Thoracic aorta (tissue), 2 donors: ENCODE results near the gene ARHGEF28. TPM values are rescaled to one million over a fixed set of nuclear protein-coding genes. Genes with fewer than 3 reads are reported as not detected.

ENCODE experiments used
- ATAC-seq: fragments of 150-250 bp; one replicate; pipeline ENCODE4 v1.8.0; 2017; ENCODE audit warnings: low read depth; ENCODE audit not compliant: insufficient number of reproducible peaks, low FRiP score
- DNase-seq: peaks from one replicate; pipeline ENCODE4 v3.0.0-alpha.2; 2020; ENCODE audit warnings: low spot score
- H3K27ac ChIP-seq, 2 donors: fragments of 200-600 bp; sonication (generic); 1 replicate in 1 of 2; 2 replicates in 1 of 2; pipeline ENCODE4 v1.5.1; 2016; ENCODE audit warnings: mild to moderate bottlenecking in 2 of 2, moderate library complexity in 2 of 2
- H3K27me3 ChIP-seq: fragments of 200-600 bp; sonication (generic); replicated peaks from 2 replicates; pipeline ENCODE4 v1.6.0; 2016; ENCODE audit warnings: mild to moderate bottlenecking; ENCODE audit not compliant: insufficient read depth
- H3K36me3 ChIP-seq: fragments of 200-600 bp; sonication (generic); one replicate; pipeline ENCODE4 v1.5.1; 2016
- H3K4me1 ChIP-seq, 2 donors: fragments of 200-600 bp; sonication (generic); 1 replicate in 1 of 2; 2 replicates in 1 of 2; pipeline versions ENCODE4 v1.5.1 to v1.6.0; 2016; ENCODE audit warnings: low read depth in 2 of 2, mild to moderate bottlenecking in 1 of 2; ENCODE audit not compliant: control insufficient read depth in 1 of 2
- H3K4me3 ChIP-seq: fragments of 200-600 bp; sonication (generic); 2 replicates; pipeline ENCODE4 v1.5.1; 2016; ENCODE audit warnings: mild to moderate bottlenecking
- H3K9me3 ChIP-seq: fragments of 200-600 bp; sonication (generic); 2 replicates; pipeline ENCODE4 v1.5.1; 2016
- CTCF ChIP-seq: fragments of 200-600 bp; sonication (generic); IDR thresholded peaks from one replicate; pipeline ENCODE4 v1.5.1; 2019; ENCODE audit warnings: antibody characterized with exemption
- total RNA-seq, 2 donors: library from RNA; depleted of rRNA; stranded (reverse); fragments of >200 nt; gene quantifications; one replicate each; pipeline versions ENCODE4 v1.1.0 to v1.2.3, GENCODE V29; 2016

ARHGEF28 gene
- total RNA-seq, 2 donors from 2014 or later: 35.5 to 40.8 TPM

GRCh38 chr5:73893813-73894212, 267.8 kb downstream of the ARHGEF28 start:
- Histone ChIP-seq H3K27me3 (no peaks in the 10 kb centered on the region), H3K36me3 (no peaks in the 10 kb centered on the region), H3K9me3 (no peaks in the 10 kb centered on the region), H3K27ac (no peak overlapping the region), H3K4me1 (no peaks in the 10 kb centered on the region), H3K4me3 (no peak overlapping the region)
- ATAC-seq: no peak
- no peak for TF ChIP-seq CTCF
- no peak for DNase-seq

GRCh38 chr5:73894860-73895259, 268.9 kb downstream of the ARHGEF28 start:
- ATAC-seq: no peak
- H3K4me1 ChIP-seq: no peaks in the 10 kb centered on the region
- no peak for DNase-seq
- H3K9me3 ChIP-seq: no peaks in the 10 kb centered on the region
- H3K27ac ChIP-seq: no peak overlapping the region
- no peak for TF ChIP-seq CTCF
- no peaks in the 10 kb centered on the region for H3K27me3 ChIP-seq
- no peak overlapping the region for H3K4me3 ChIP-seq
- no peaks in the 10 kb centered on the region for H3K36me3 ChIP-seq

GRCh38 chr5:73895471-73895870, 269.5 kb downstream of the ARHGEF28 start:
- Histone ChIP-seq H3K36me3 (no peaks in the 10 kb centered on the region), H3K9me3 (no peaks in the 10 kb centered on the region), H3K27me3 (no peaks in the 10 kb centered on the region), H3K4me1 (no peaks in the 10 kb centered on the region), H3K27ac (no peak overlapping the region), H3K4me3 (no peak overlapping the region)
- TF ChIP-seq CTCF: no peak
- ATAC-seq (no peak), DNase-seq (no peak)

- Histone ChIP-seq H3K4me3 (no peak overlapping the region), H3K27me3 (no peaks in the 10 kb centered on the region), H3K27ac (no peak overlapping the region), H3K9me3 (no peaks in the 10 kb centered on the region), H3K4me1 (no peaks in the 10 kb centered on the region), H3K36me3 (no peaks in the 10 kb centered on the region)
- DNase-seq (no peak), ATAC-seq (no peak)
- TF ChIP-seq CTCF: no peak
Observed at GRCh38 chr5:73896097-73896496, 270.1 kb downstream of the ARHGEF28 start.

- no peak for DNase-seq
- Histone ChIP-seq H3K27ac (no peak overlapping the region), H3K27me3 (no peaks in the 10 kb centered on the region), H3K9me3 (no peaks in the 10 kb centered on the region), H3K4me1 (no peaks in the 10 kb centered on the region), H3K4me3 (no peak overlapping the region), H3K36me3 (no peaks in the 10 kb centered on the region)
- no peak for TF ChIP-seq CTCF
- no peak for ATAC-seq
Observed at GRCh38 chr5:73896668-73897067, 270.7 kb downstream of the ARHGEF28 start.
